MG63 (cell line): ENCODE results near the gene LYSMD4. TPM values are rescaled to one million over a fixed set of nuclear protein-coding genes. Genes with fewer than 3 reads are reported as not detected.

Experiments
- DNase-seq: peaks from one replicate; pipeline ENCODE4 v3.0.0-alpha.2; 2020
- H3K27me3 ChIP-seq: fragments of 250-450 bp; sonication (Bioruptor Pico); 2 replicates; pipeline ENCODE4 v1.5.1; 2020; ENCODE audit warnings: mild to moderate bottlenecking, moderate library complexity
- H3K36me3 ChIP-seq: fragments of 250-450 bp; sonication (Bioruptor Pico); 2 replicates; pipeline ENCODE4 v1.5.1; 2020; ENCODE audit warnings: mild to moderate bottlenecking, moderate library complexity
- H3K4me3 ChIP-seq: fragments of 250-450 bp; sonication (Bioruptor Pico); 2 replicates; pipeline ENCODE4 v1.5.1; 2020; ENCODE audit warnings: mild to moderate bottlenecking, moderate library complexity
- H3K9me3 ChIP-seq: fragments of 250-450 bp; sonication (Bioruptor Pico); 2 replicates; pipeline ENCODE4 v1.5.1; 2020; ENCODE audit warnings: mild to moderate bottlenecking, moderate library complexity
- total RNA-seq: library from RNA; depleted of rRNA; stranded (reverse); fragments of >200 nt; shearing (Covaris generic); gene quantifications from 2 replicates; pipeline ENCODE4 v1.2.3, GENCODE V29; 2014; ENCODE audit warnings: low replicate concordance; rRNA removed

Gene LYSMD4
- total RNA-seq, 1 experiment from 2014 or later = 7.6 TPM

- Histone ChIP-seq H3K4me3 (no peak overlapping the region), H3K27me3 (no peaks in the 10 kb centered on the region), H3K9me3 (peaks cover 13% of the 10 kb centered on the region), H3K36me3 (peaks cover 93% of the 10 kb centered on the region)
- DNase-seq = no peak
These were observed 50.1 kb downstream of the LYSMD4 start for GRCh38 chr15:99683000-99683670.

GRCh38 chr15:99682455-99682854, 50.8 kb downstream of the LYSMD4 start:
- H3K27me3 ChIP-seq = no peaks in the 10 kb centered on the region
- no peak for DNase-seq
- peaks cover 13% of the 10 kb centered on the region for H3K9me3 ChIP-seq
- H3K36me3 ChIP-seq = peaks cover 93% of the 10 kb centered on the region
- no peak overlapping the region for H3K4me3 ChIP-seq

- Histone ChIP-seq H3K36me3 (peaks cover 91% of the 10 kb centered on the region), H3K27me3 (no peaks in the 10 kb centered on the region), H3K4me3 (no peak overlapping the region), H3K9me3 (peaks cover 13% of the 10 kb centered on the region)
- no peak for DNase-seq
These were observed 51.2 kb downstream of the LYSMD4 start for GRCh38 chr15:99681990-99682389.

- H3K36me3 ChIP-seq = peaks cover 84% of the 10 kb centered on the region
- peaks cover 3% of the 10 kb centered on the region for H3K9me3 ChIP-seq
- DNase-seq = no peak
- no peaks in the 10 kb centered on the region for H3K27me3 ChIP-seq
- no peak overlapping the region for H3K4me3 ChIP-seq
These were observed 53.0 kb downstream of the LYSMD4 start for GRCh38 chr15:99680276-99680675.

- Histone ChIP-seq H3K9me3 (no peaks in the 10 kb centered on the region), H3K4me3 (no peak overlapping the region), H3K36me3 (peaks cover 78% of the 10 kb centered on the region), H3K27me3 (no peaks in the 10 kb centered on the region)
- DNase-seq = no peak
These were observed 55.6 kb downstream of the LYSMD4 start for GRCh38 chr15:99677540-99678134.

Other genes with a start within 250 kb of the LYSMD4 start
- gene MEF2A, start 167.5 kb downstream of the LYSMD4 start, total RNA-seq = 29.1 and 68.8 TPM in 2 replicates